Right cardiac atrium (tissue), 5 donors: ENCODE results near the gene STAMBP. TPM values are rescaled to one million over a fixed set of nuclear protein-coding genes. Genes with fewer than 3 reads are reported as not detected.
"Not testable (repeated sequence)": the region's sequence is repeated elsewhere in the genome, so short reads cannot be mapped to it uniquely, and the experiment has no call there.

Experiments used
- ATAC-seq, 2 donors: fragments of 200-7000 bp; cut with Tn5 transposase; one replicate each; pipeline versions ENCODE4 v1.8.0 to v1.9.1; 2020; ENCODE audit warnings: moderate library complexity in 2 of 2, mild to moderate bottlenecking in 1 of 2
- DNase-seq, 3 donors: peaks; one replicate each; pipeline ENCODE4 v3.0.0-alpha.2; 2020
- H3K27ac ChIP-seq: one replicate; pipeline ENCODE4 v1.5.1; 2013; ENCODE audit warnings: mild to moderate bottlenecking, low read length, control low read depth, moderate library complexity
- H3K27me3 ChIP-seq: one replicate; pipeline ENCODE4 v1.6.1; 2013; ENCODE audit not compliant: control insufficient read depth, insufficient read depth
- H3K4me1 ChIP-seq: one replicate; pipeline ENCODE4 v1.6.1; 2013; ENCODE audit warnings: low read length; ENCODE audit not compliant: control insufficient read depth, insufficient read depth
- H3K4me3 ChIP-seq: one replicate; pipeline ENCODE4 v1.5.1; 2013; ENCODE audit warnings: low read length, control low read depth
- H3K9me3 ChIP-seq: one replicate; pipeline ENCODE4 v1.6.1; 2013; ENCODE audit warnings: low read length; ENCODE audit not compliant: control insufficient read depth
- WGBS: extraction: QIAGEN DNeasy Blood & Tissue Kit; methylation state at CpG from one replicate; pipeline ENCODE4 v1.1.7; 2013; 5-methylcytosine and 5-hydroxymethylcytosine counted together
- intact Hi-C, 4 donors: fragments of 100-400 bp; cut with DNase I; formaldehyde crosslinking; loops; one replicate each; pipeline versions ENCODE4 v1.11.0 to v1.14.0; 2022 to 2023
- polyA plus RNA-seq: library from polyadenylated mRNA; stranded (reverse); fragments of 200-250 nt; gene quantifications from one replicate; pipeline ENCODE4 v1.2.3, GENCODE V29; 2013
- total RNA-seq, 4 donors: library from RNA; stranded (reverse); fragmentation: NEBNext Ultra II Directional; extraction: Animal tissue kit (Norgen Biotek cat#: 25700); gene quantifications; one replicate each; pipeline ENCODE4 v1.2.1, GENCODE V29; 2021
- donor health status: healthy with polysubstance abuse.
- donor health status: DM: no; HTN: yes; CAD: no.
- donor health status: DM: no; HTN: no; CAD: no.
- donor health status: DM: no; HTN: yes; CAD: no; lungs with severe emphysema.
- donor health status: DM: yes; HTN: yes; CAD: no.

The STAMBP gene
- total and polyA plus RNA-seq, 5 donors, result 33.6 to 48.0 (median 39.8) TPM

DNA sequence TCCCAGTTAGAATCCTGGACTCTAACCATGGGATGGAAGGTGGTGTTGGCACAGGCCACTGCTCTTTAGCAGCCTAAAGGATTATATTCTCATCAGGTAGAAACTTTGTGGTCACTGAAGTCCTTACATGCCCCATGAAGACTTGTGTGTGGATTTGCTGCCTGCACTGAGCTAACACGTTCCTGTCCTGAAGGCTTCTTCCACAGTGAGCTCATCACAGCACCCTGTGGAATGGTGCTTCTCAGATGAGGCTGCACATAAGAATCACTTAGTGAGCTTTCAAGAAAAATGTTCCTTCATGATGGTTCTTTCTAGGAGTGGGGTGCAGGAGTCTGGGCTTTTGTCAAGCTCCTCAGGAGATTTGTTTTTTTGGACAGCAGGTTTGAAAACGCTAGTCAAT is 26.8 kb downstream of the STAMBP start:
- WGBS, result 80% methylated on average over 2 of the region's 2 CpGs
- Histone ChIP-seq H3K4me1 (no peaks in the 10 kb centered on the region), H3K27ac (no peak overlapping the region), H3K9me3 (no peaks in the 10 kb centered on the region), H3K4me3 (no peak overlapping the region), H3K27me3 (no peaks in the 10 kb centered on the region)
- no peak for DNase-seq
- intact Hi-C loops, result no loop called here
- ATAC-seq, result no peak

DNA sequence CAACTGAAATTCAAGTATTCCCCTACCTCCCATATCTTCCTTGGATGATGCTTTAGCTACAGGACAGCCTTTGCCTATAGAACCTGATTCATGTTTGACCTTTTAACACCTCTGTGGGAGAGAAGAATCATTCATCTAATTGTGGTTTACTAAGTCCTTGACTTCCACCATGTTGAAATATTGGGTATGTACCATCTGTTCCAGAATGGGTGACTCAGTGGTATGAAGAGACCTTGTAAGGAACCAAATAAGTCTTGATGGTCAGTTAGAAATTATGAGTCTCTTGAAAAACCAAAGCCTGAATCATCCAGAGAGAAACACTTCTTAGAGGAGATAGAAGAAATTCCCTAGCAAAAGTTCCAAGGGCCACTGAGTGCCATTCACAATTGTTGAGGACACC is 27.5 kb downstream of the STAMBP start:
- Histone ChIP-seq H3K4me3 (no peak overlapping the region), H3K9me3 (no peaks in the 10 kb centered on the region), H3K27me3 (no peaks in the 10 kb centered on the region), H3K4me1 (no peaks in the 10 kb centered on the region), H3K27ac (no peak overlapping the region)
- DNase-seq (no peak), ATAC-seq (no peak)
- intact Hi-C loops, result no loop called here

DNA sequence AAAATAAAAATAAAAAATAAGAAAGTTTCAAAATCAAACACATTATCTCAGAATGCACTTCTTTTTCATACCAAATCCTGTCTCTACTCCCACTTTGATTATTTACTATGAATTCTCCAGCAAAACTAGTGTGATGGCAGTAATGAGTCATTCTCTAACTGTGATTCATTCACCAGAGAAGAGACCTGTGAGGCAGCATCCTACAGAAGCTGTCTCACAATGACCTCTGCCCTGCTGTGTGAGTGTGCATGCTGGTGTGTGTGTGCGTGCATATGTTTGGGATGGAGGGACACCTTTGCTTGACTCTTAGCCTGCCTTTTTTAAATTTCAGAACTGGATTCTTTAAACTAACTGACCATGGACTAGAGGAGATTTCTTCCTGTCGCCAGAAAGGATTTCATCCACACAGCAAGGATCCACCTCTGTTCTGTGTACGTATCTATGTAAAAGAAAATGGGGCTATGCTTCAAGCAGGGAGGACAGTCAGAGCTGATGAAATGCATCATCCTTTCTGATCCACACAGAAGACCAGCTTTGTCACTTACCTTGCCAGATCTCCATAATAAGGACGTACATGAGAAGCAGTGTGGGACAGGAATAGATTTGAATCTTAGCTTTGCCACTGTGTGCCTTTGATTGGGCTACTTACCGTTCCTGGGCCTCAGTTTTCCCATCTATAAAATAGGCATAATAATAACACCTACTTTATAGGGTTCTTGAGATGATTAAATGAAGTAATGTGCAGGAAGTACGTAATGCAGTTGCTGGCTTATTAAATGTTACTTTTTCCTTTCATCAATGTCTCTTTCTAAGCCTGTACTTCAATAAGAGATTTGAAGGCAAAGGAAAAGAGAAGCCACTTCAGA is 31.2 kb downstream of the STAMBP start:
- 92% methylated on average over 6 of the region's 6 CpGs for WGBS
- no peak for ATAC-seq

GRCh38 chr2:73862987-73863386 is 34.2 kb downstream of the STAMBP start:
- H3K27me3 ChIP-seq, result no peaks in the 10 kb centered on the region
- WGBS, result 66% methylated on average over 2 of the region's 2 CpGs
- intact Hi-C loops, result no loop called here
- no peaks in the 10 kb centered on the region for H3K9me3 ChIP-seq
- H3K4me3 ChIP-seq, result no peak overlapping the region
- no peak overlapping the region for H3K27ac ChIP-seq
- ATAC-seq, result no peak
- no peak for DNase-seq
- peaks cover 1% of the 10 kb centered on the region for H3K4me1 ChIP-seq

More for the DNA sequence above, 31.2 kb downstream of the STAMBP start:
- Histone ChIP-seq H3K4me3 (no peak overlapping the region), H3K9me3 (no peaks in the 10 kb centered on the region), H3K4me1 (peaks cover 1% of the 10 kb centered on the region), H3K27me3 (no peaks in the 10 kb centered on the region), H3K27ac (no peak overlapping the region)
- DNase-seq, result no peak
- intact Hi-C loops, result no loop called here

GRCh38 chr2:73868204-73868978 is 39.6 kb downstream of the STAMBP start:
- WGBS, result 94% methylated on average over 9 of the region's 9 CpGs

DNA sequence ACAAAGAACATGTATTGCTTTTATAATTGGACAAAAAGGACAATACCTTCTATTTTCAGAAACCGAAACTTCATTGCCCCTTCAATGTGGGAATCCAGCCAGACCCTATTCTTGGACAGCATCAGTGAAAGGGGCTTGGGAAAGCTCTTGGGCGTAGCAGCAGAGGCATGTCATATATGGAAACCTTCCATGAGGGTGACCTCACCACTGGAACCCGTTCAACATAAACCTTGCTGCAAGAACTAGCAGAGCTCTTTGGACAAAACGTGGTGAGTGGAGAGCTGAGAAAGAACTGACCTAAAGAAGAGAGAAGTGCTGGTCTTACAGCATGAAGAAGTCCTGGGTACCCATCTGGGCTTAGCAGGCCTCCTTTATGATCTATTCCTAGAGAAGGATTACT is 41.3 kb downstream of the STAMBP start:
- no peaks in the 10 kb centered on the region for H3K9me3 ChIP-seq
- no peak overlapping the region for H3K4me3 ChIP-seq
- intact Hi-C loops, result no loop called here
- peak; percentile 54 to 86 (median 72) for DNase-seq
- ATAC-seq, result peak; percentile 96 to 97
- peak overlapping the region; percentile 70 for H3K27ac ChIP-seq
- 11% methylated on average over 4 of the region's 4 CpGs for WGBS
- no peaks in the 10 kb centered on the region for H3K27me3 ChIP-seq
- peaks cover 2% of the 10 kb centered on the region for H3K4me1 ChIP-seq

More at GRCh38 chr2:73868204-73868978, 39.6 kb downstream of the STAMBP start:
- no peaks in the 10 kb centered on the region for H3K9me3 ChIP-seq
- ATAC-seq, result no peak
- no peak overlapping the region for H3K4me3 ChIP-seq
- peaks cover 3% of the 10 kb centered on the region for H3K4me1 ChIP-seq
- DNase-seq, result no peak
- no peaks in the 10 kb centered on the region for H3K27me3 ChIP-seq
- H3K27ac ChIP-seq, result no peak overlapping the region
- intact Hi-C loops, result no loop called here

DNA sequence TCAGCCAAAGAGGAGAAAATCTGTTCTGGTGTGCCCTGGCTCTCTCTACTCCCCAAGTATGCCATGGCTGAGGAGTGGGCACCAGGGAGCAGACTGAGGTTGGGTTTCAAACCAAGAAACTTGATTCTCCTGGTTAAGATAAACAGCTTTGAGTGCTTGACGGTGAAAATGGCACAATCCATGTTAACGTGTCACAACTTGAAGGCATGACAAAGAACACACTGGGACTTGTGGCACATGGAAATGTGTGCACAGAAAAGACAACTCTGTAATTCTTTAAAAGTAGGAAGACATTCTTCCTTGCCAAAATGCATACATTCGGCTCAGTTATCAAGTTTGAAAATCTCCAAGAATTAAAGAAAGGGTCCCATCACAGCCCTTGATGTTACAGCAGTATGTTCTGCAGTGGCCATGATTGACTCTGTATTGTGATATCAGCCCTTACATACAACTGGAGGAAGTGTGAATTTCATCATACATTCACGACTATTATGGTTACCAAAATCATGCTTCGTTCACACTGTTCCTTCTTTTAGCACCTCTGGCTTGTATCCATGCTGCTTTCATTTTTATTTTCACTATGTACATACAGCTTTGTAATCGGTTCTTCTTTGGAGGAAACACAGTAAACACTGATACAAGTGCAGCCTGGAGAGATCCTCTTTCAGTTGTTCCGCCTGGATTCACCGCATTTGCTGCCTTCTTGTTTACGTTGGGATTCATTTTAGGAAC is 48.5 kb downstream of the STAMBP start:
- no peak overlapping the region for H3K27ac ChIP-seq
- H3K9me3 ChIP-seq, result no peaks in the 10 kb centered on the region
- no peaks in the 10 kb centered on the region for H3K4me1 ChIP-seq
- intact Hi-C loops, result no loop called here
- no peak for DNase-seq
- ATAC-seq, result peak in 1 of 2 donors; percentile 47
- H3K27me3 ChIP-seq, result no peaks in the 10 kb centered on the region
- 57% methylated on average over 9 of the region's 9 CpGs for WGBS
- no peak overlapping the region for H3K4me3 ChIP-seq

- H3K27me3 ChIP-seq, H3K9me3 ChIP-seq, H3K4me3 ChIP-seq, DNase-seq, ATAC-seq, H3K27ac ChIP-seq, H3K4me1 ChIP-seq, intact Hi-C loops: not testable (repeated sequence)
- 95% methylated on average over 5 of the region's 5 CpGs for WGBS
Observed at GRCh38 chr2:73877984-73878383, 49.2 kb downstream of the STAMBP start.

DNA sequence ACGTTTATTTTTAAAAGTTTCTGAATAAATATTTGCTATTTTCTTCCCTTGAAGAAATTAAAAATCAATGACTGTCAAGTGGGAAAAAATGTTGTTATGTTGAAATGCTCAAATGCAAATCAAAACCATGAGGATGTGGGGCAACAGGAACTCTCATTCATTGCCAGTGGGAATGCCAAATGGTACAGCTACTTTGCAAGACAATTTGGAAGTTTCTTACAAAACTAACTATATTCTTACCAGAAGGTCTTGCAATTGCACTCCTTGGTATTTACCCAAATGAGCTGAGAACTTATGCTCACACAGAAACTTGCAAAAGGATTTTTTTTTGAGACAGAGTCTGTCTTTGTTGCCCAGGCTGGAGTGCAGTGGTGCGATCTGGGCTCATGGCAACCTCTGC is 56.6 kb downstream of the STAMBP start:
- intact Hi-C loops, result no loop called here
- Histone ChIP-seq H3K27ac (no peak overlapping the region), H3K27me3 (no peaks in the 10 kb centered on the region), H3K4me1 (no peaks in the 10 kb centered on the region), H3K9me3 (no peaks in the 10 kb centered on the region), H3K4me3 (no peak overlapping the region)
- ATAC-seq (no peak), DNase-seq (no peak)
- WGBS, result 55% methylated on average over 2 of the region's 2 CpGs

DNA sequence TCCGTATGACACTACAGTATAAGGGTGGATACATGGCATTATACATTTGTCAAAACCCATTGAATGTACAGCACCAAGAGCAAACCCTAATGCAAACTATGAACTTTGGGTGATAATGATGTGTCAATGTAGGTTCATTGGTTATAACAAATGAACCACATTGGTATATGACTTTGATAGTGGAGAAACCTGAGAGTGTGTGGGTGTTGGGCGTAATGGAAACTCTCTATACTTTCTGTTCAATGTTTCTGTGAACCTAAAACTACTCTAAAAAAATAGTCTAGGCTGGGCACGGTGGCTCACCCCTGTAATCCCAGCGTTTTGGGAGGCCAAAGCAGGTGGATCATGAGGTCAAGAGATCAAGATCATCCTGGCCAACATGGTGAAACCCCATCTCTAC is 57.6 kb downstream of the STAMBP start:
- ATAC-seq (no peak), DNase-seq (no peak)
- 87% methylated on average over 4 of the region's 4 CpGs for WGBS
- H3K27me3 ChIP-seq, result no peaks in the 10 kb centered on the region
- no peaks in the 10 kb centered on the region for H3K9me3 ChIP-seq
- H3K4me3 ChIP-seq, result no peak overlapping the region
- H3K27ac ChIP-seq, result no peak overlapping the region
- intact Hi-C loops, result no loop called here
- no peaks in the 10 kb centered on the region for H3K4me1 ChIP-seq
